NCI-H524 (cell line): Measurements from ENCODE around the gene CPNE5.

Source experiments
- DNase-seq, 2 experiments: peaks; one replicate each; lab custom pipeline; 2025; lab: John Stamatoyannopoulos, UW

The CPNE5 gene

GRCh38 chr6:36793296-36793912 is 45.8 kb downstream of the CPNE5 start:
- peak; percentile 67 to 74 for DNase-seq

- DNase-seq: no peak
Observed at GRCh38 chr6:36791521-36792135, 47.6 kb downstream of the CPNE5 start.

- no peak for DNase-seq
Observed at GRCh38 chr6:36791085-36791484, 48.2 kb downstream of the CPNE5 start.

- peak in 1 of 2 experiments; percentile 34 for DNase-seq
Observed at GRCh38 chr6:36788768-36789167, 50.5 kb downstream of the CPNE5 start.

- DNase-seq: no peak
Observed at GRCh38 chr6:36788186-36788585, 51.1 kb downstream of the CPNE5 start.

GRCh38 chr6:36787210-36787609 is 52.0 kb downstream of the CPNE5 start:
- DNase-seq: no peak

- DNase-seq: no peak
Observed at GRCh38 chr6:36786055-36786675, 53.1 kb downstream of the CPNE5 start.

GRCh38 chr6:36784376-36784636 is 54.9 kb downstream of the CPNE5 start:
- no peak for DNase-seq

- DNase-seq: no peak
Observed at GRCh38 chr6:36783603-36784375, 55.5 kb downstream of the CPNE5 start.

- no peak for DNase-seq
Observed at GRCh38 chr6:36781669-36782068, 57.6 kb downstream of the CPNE5 start.

GRCh38 chr6:36780442-36781177 is 58.6 kb downstream of the CPNE5 start:
- no peak for DNase-seq

- no peak for DNase-seq
Observed at GRCh38 chr6:36779227-36779626, 60.0 kb downstream of the CPNE5 start.

- DNase-seq: no peak
Observed at GRCh38 chr6:36777801-36778200, 61.4 kb downstream of the CPNE5 start.

- DNase-seq: no peak
Observed at GRCh38 chr6:36776167-36776566, 63.1 kb downstream of the CPNE5 start.

GRCh38 chr6:36774331-36774730 is 64.9 kb downstream of the CPNE5 start:
- peak; percentile 79 to 89 for DNase-seq

- DNase-seq: no peak
Observed at GRCh38 chr6:36772397-36772796, 66.8 kb downstream of the CPNE5 start.

GRCh38 chr6:36771145-36771544 is 68.1 kb downstream of the CPNE5 start:
- peak in 1 of 2 experiments; percentile 25 for DNase-seq

- no peak for DNase-seq
Observed at GRCh38 chr6:36769676-36770499, 69.4 kb downstream of the CPNE5 start.

GRCh38 chr6:36769183-36769675 is 70.0 kb downstream of the CPNE5 start:
- DNase-seq: no peak

- no peak for DNase-seq
Observed at GRCh38 chr6:36766399-36766945, 72.8 kb downstream of the CPNE5 start.
